Common myeloid progenitor, CD34-positive (primary cell): ENCODE data around the gene ADARB2.

Experiments used
- CTCF ChIA-PET: fragments of 350-600 bp; sonication (Branson Sonifier 250); formaldehyde crosslinking; loops from one replicate; lab custom pipeline; 2021; ENCODE audit warnings: antibody characterized with exemption; lab: Charles Lee
- POLR2A ChIA-PET: fragments of 350-600 bp; sonication (Branson Sonifier 250); formaldehyde crosslinking; loops from one replicate; lab custom pipeline; 2021; ENCODE audit warnings: antibody characterized with exemption; lab: Charles Lee
- DNase-seq, 3 donors: peaks; one replicate each; pipeline versions ENCODE4 v3.0.0 to v3.0.0-alpha.2; 2013
- H3K27ac ChIP-seq, 2 experiments: 1 replicate in 1 of 2; 2 replicates in 1 of 2; pipeline ENCODE4 v1.7.0; 2013; ENCODE audit warnings: inconsistent platforms in 2 of 2, low read length in 2 of 2, mild to moderate bottlenecking in 2 of 2, low read depth in 1 of 2, moderate library complexity in 1 of 2; ENCODE audit not compliant: severe bottlenecking in 2 of 2, insufficient read depth in 1 of 2, poor library complexity in 1 of 2
- H3K27me3 ChIP-seq, 5 experiments: replicated peaks in 2 of 5; 1 replicate in 3 of 5; 2 replicates in 2 of 5; pipeline versions ENCODE4 v1.6.1 to v1.7.0; 2013; ENCODE audit warnings: low read length in 4 of 5, mild to moderate bottlenecking in 2 of 5, moderate library complexity in 2 of 5, inconsistent platforms in 1 of 5; ENCODE audit not compliant: insufficient read depth in 5 of 5, control insufficient read depth in 4 of 5
- H3K36me3 ChIP-seq, 4 experiments: 1 replicate in 2 of 4; 2 replicates in 2 of 4; pipeline versions ENCODE4 v1.6.1 to v1.7.0; 2013; ENCODE audit warnings: low read length in 3 of 4, control low read depth in 1 of 4, mild to moderate bottlenecking in 1 of 4; ENCODE audit not compliant: control insufficient read depth in 4 of 4, insufficient read depth in 4 of 4
- H3K4me1 ChIP-seq, 4 experiments: 1 replicate in 3 of 4; 2 replicates in 1 of 4; pipeline versions ENCODE4 v1.6.1 to v1.7.1; 2013; ENCODE audit warnings: low read length in 3 of 4, mild to moderate bottlenecking in 3 of 4, control low read depth in 1 of 4, inconsistent platforms in 1 of 4, moderate library complexity in 1 of 4; ENCODE audit not compliant: control insufficient read depth in 4 of 4, insufficient read depth in 4 of 4; ENCODE audit errors: control extremely low read depth in 1 of 4
- H3K4me3 ChIP-seq, 7 experiments: 1 replicate in 4 of 7; 2 replicates in 3 of 7; pipeline versions ENCODE4 v1.5.1 to v1.7.0; 2013; ENCODE audit warnings: mild to moderate bottlenecking in 7 of 7, low read length in 6 of 7, moderate library complexity in 6 of 7, inconsistent platforms in 2 of 7, low read depth in 2 of 7, control low read depth in 1 of 7; ENCODE audit not compliant: insufficient read depth in 4 of 7, control insufficient read depth in 1 of 7; ENCODE audit errors: extremely low read depth in 1 of 7
- H3K9me3 ChIP-seq, 5 experiments: 1 replicate in 4 of 5; 2 replicates in 1 of 5; pipeline versions ENCODE4 v1.6.1 to v1.7.1; 2013; ENCODE audit warnings: low read length in 4 of 5, mild to moderate bottlenecking in 2 of 5, inconsistent platforms in 1 of 5, low read depth in 1 of 5, moderate library complexity in 1 of 5; ENCODE audit not compliant: control insufficient read depth in 4 of 5, insufficient read depth in 2 of 5; ENCODE audit errors: control extremely low read depth in 1 of 5
- WGBS: methylation state at CpG from one replicate; pipeline ENCODE4 v1.1.5; 2013; ENCODE audit not compliant: insufficient coverage; 5-methylcytosine and 5-hydroxymethylcytosine counted together

Gene ADARB2

GRCh38 chr10:1182280-1183032 is 554.9 kb downstream of the ADARB2 start:
- ChIA-PET POLR2A (no interaction called here), CTCF (no interaction called here)
- Histone ChIP-seq H3K4me3 (no peak overlapping the region), H3K36me3 (no peaks in the 10 kb centered on the region), H3K27ac (no peak overlapping the region), H3K27me3 (peaks cover 0 to 16% (median 2%) of the 10 kb centered on the region in 5 experiments), H3K9me3 (no peaks in the 10 kb centered on the region), H3K4me1 (no peaks in the 10 kb centered on the region)
- WGBS = 82% methylated on average over 17 of the region's 30 CpGs
- no peak for DNase-seq

GRCh38 chr10:1180836-1181235 is 556.5 kb downstream of the ADARB2 start:
- peaks cover 0 to 14% (median 2%) of the 10 kb centered on the region in 5 experiments for H3K27me3 ChIP-seq
- CTCF ChIA-PET = interaction anchor here (1.4 kb wide), 1 partner anchor 10 kb away, joined by 5 read pairs; no protein-coding TSS in a partner anchor
- no peaks in the 10 kb centered on the region for H3K4me1 ChIP-seq
- 75% methylated on average over 10 of the region's 11 CpGs for WGBS
- no peak for DNase-seq
- no peaks in the 10 kb centered on the region for H3K36me3 ChIP-seq
- no peak overlapping the region for H3K27ac ChIP-seq
- H3K9me3 ChIP-seq = no peaks in the 10 kb centered on the region
- no peak overlapping the region for H3K4me3 ChIP-seq
- POLR2A ChIA-PET = no interaction called here

GRCh38 chr10:1180071-1180730 is 557.1 kb downstream of the ADARB2 start:
- ChIA-PET CTCF (interaction anchor here (1.4 kb wide), 1 partner anchor 11 kb away, joined by 5 read pairs; no protein-coding TSS in a partner anchor), POLR2A (no interaction called here)
- Histone ChIP-seq H3K4me3 (no peak overlapping the region), H3K9me3 (no peaks in the 10 kb centered on the region), H3K27me3 (peaks cover 0 to 11% (median 2%) of the 10 kb centered on the region in 5 experiments), H3K36me3 (no peaks in the 10 kb centered on the region), H3K4me1 (no peaks in the 10 kb centered on the region), H3K27ac (no peak overlapping the region)
- 94% methylated on average over 14 of the region's 16 CpGs for WGBS
- DNase-seq = no peak

GRCh38 chr10:1179346-1180070 is 557.8 kb downstream of the ADARB2 start:
- DNase-seq = no peak
- 84% methylated on average over 17 of the region's 20 CpGs for WGBS
- Histone ChIP-seq H3K36me3 (no peaks in the 10 kb centered on the region), H3K4me1 (no peaks in the 10 kb centered on the region), H3K27me3 (peaks cover 0 to 7% (median 2%) of the 10 kb centered on the region in 5 experiments), H3K4me3 (no peak overlapping the region), H3K9me3 (no peaks in the 10 kb centered on the region), H3K27ac (no peak overlapping the region)
- ChIA-PET CTCF (no interaction called here), POLR2A (interaction anchor here (0.6 kb wide), 1 partner anchor 9 kb away, joined by 3 read pairs; no protein-coding TSS in a partner anchor)

- Histone ChIP-seq H3K27ac (no peak overlapping the region), H3K36me3 (no peaks in the 10 kb centered on the region), H3K27me3 (peaks cover 0 to 4% (median 0%) of the 10 kb centered on the region in 5 experiments), H3K4me1 (no peaks in the 10 kb centered on the region), H3K9me3 (no peaks in the 10 kb centered on the region), H3K4me3 (no peak overlapping the region)
- POLR2A ChIA-PET = interaction anchor here (0.6 kb wide), 1 partner anchor 10 kb away, joined by 3 read pairs; no protein-coding TSS in a partner anchor
- WGBS = 98% methylated on average over 9 of the region's 16 CpGs
- no peak for DNase-seq
- CTCF ChIA-PET = no interaction called here
These were observed 558.8 kb downstream of the ADARB2 start for GRCh38 chr10:1178506-1178905.

- Histone ChIP-seq H3K4me1 (no peaks in the 10 kb centered on the region), H3K9me3 (no peaks in the 10 kb centered on the region), H3K27ac (no peak overlapping the region), H3K27me3 (peaks cover 0 to 4% (median 0%) of the 10 kb centered on the region in 5 experiments), H3K36me3 (no peaks in the 10 kb centered on the region), H3K4me3 (no peak overlapping the region)
- POLR2A ChIA-PET = no interaction called here
- CTCF ChIA-PET = no interaction called here
- WGBS = 98% methylated on average over 7 of the region's 9 CpGs
- no peak for DNase-seq
These were observed 559.4 kb downstream of the ADARB2 start for GRCh38 chr10:1177936-1178335.
